Measurements from ENCODE around the gene SNTB2.

- TF ChIP-seq CTCF (conservative IDR thresholded peaks at IDR 0.05 in 1 of 2, IDR thresholded peaks at IDR 0.05 in 1 of 2; ENCODE audit: low read depth in 1 of 2, low read length in 2 of 2), result no peak
- no peak for TF ChIP-seq EZH2 (IDR thresholded peaks at IDR 0.05; ENCODE audit: low read length, missing control alignments)
Observed at GRCh38 chr16:69323415-69323814, 136.5 kb downstream of the SNTB2 start.
